ENCODE results near the gene FGF4.

The FGF4 gene

DNA sequence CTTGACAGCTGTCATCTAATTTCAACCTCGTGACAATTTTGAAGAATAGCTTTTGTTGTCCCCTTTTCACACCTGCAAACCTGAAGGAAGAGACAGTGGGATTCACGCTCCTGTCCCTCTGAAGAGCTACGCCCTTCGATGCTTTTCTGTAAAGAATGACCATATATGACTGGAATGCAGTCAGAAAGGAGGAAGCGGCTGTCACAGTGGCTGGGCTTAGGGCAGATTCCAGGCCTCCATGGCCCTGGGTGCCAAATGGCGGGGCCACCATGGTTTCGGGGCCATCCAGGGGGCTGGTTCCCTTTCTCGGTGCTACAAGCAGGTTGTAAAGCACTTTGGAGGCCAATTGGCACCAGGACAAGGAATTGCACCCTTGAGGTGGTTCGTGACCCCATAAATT lies 49.1 kb downstream of the FGF4 start:
- no peak for DNase-seq

DNA sequence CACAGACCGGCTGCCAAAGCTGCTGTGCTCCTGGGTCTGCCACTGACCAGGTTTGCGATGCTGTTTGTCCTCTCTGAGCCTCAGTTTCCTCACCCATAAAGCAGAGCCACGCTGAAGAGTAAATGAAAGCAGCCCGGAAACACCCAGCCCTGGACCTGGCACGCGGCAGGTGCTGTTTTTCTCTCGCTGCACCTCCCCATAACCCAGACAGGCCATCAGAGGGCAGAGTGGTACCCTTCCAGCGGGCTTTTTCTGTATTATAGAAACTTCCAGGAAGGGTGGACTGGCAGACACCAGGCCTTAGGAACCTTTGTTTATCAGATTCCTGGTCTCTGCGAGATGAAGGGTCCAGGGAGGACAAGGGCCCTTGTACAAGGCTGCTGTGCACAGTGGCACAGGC lies 53.4 kb downstream of the FGF4 start:
- no peak for DNase-seq

DNA sequence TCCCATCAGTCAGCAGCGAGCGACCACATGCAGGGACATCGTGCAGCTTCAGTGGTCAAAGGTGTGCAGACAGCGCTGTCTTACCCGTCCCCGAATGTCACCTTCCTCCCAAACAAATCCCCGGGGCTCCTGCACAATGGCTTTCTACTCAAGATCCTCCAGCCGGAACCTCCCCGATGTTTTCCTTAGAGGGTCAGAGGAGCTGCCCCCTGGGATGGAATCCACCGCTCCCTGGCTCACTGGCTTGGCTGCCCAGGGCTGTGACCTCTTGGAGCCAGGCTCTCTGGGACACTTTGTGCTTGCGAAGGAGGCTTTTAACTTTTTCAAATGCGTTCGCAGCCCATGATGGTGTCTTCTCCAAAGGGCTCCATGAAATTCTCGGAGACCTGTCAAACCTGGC lies 54.0 kb downstream of the FGF4 start:
- DNase-seq = no peak

Data from suppressor macrophage (primary cell).